Endothelial cell (in vitro differentiated cells): ENCODE results near the gene COX5A. TPM values are rescaled to one million over a fixed set of nuclear protein-coding genes. Genes with fewer than 3 reads are reported as not detected.

Experiments
- DNase-seq: peaks from one replicate; pipeline ENCODE4 v3.0.0; 2021; ENCODE audit warnings: low spot score
- H3K27ac Mint-ChIP-seq: one replicate; pipeline ENCODE4 v1.8.0; 2021; ENCODE audit warnings: mixed read lengths, inconsistent platforms; ENCODE audit not compliant: unreplicated experiment
- H3K27me3 Mint-ChIP-seq: one replicate; pipeline ENCODE4 v1.8.0; 2021; ENCODE audit warnings: mild to moderate bottlenecking, moderate library complexity, mixed read lengths, inconsistent platforms; ENCODE audit not compliant: unreplicated experiment
- H3K36me3 Mint-ChIP-seq: one replicate; pipeline ENCODE4 v1.8.0; 2021; ENCODE audit warnings: mild to moderate bottlenecking, low read depth, mixed read lengths, inconsistent platforms; ENCODE audit not compliant: unreplicated experiment
- H3K4me1 Mint-ChIP-seq: one replicate; pipeline ENCODE4 v1.8.0; 2021; ENCODE audit warnings: mild to moderate bottlenecking, mixed read lengths, inconsistent platforms; ENCODE audit not compliant: unreplicated experiment
- H3K4me3 Mint-ChIP-seq: one replicate; pipeline ENCODE4 v1.8.0; 2021; ENCODE audit warnings: mild to moderate bottlenecking, mixed read lengths, inconsistent platforms; ENCODE audit not compliant: unreplicated experiment
- H3K9me3 Mint-ChIP-seq: one replicate; pipeline ENCODE4 v1.8.0; 2021; ENCODE audit warnings: mixed read lengths, inconsistent platforms; ENCODE audit not compliant: unreplicated experiment
- total RNA-seq: library from RNA; stranded (reverse); fragmentation: NEBNext Ultra II Directional; extraction: Animal tissue kit (Norgen Biotek cat#: 25700); gene quantifications from one replicate; pipeline ENCODE4 v1.2.1, GENCODE V29; 2021; ENCODE audit not compliant: unreplicated experiment
- TF ChIP-seq, protein P1 (sequence below): fragments of 200-600 bp; sonication (generic); IDR thresholded peaks from one replicate; pipeline ENCODE4 v1.5.0; 2021; ENCODE audit warnings: antibody characterized with exemption; ENCODE audit not compliant: unreplicated experiment

COX5A gene
- total RNA-seq, 1 donor from 2014 or later = 182 TPM

- H3K27ac Mint-ChIP-seq = peak within 1 kb of the TSS; percentile 52
- H3K9me3 Mint-ChIP-seq = no peaks in the 10 kb centered on the region
These were observed 19.0 kb upstream of the COX5A start, which contains the start of gene RPP25 for GRCh38 chr15:74956648-74957475. RPP25 (minus strand) TSS chr15:74956772; CDS start chr15:74956583, 189 bp downstream.

GRCh38 chr15:74955796-74956647 is 18.1 kb upstream of the COX5A start:
- Mint-ChIP-seq H3K36me3 (no peaks in the 10 kb centered on the region), H3K9me3 (no peaks in the 10 kb centered on the region), H3K27ac (peak overlapping the region; percentile 42), H3K4me3 (peak overlapping the region; percentile 88), H3K27me3 (peaks cover 12% of the 10 kb centered on the region), H3K4me1 (peaks cover 33% of the 10 kb centered on the region)
- TF ChIP-seq, protein P1, sequence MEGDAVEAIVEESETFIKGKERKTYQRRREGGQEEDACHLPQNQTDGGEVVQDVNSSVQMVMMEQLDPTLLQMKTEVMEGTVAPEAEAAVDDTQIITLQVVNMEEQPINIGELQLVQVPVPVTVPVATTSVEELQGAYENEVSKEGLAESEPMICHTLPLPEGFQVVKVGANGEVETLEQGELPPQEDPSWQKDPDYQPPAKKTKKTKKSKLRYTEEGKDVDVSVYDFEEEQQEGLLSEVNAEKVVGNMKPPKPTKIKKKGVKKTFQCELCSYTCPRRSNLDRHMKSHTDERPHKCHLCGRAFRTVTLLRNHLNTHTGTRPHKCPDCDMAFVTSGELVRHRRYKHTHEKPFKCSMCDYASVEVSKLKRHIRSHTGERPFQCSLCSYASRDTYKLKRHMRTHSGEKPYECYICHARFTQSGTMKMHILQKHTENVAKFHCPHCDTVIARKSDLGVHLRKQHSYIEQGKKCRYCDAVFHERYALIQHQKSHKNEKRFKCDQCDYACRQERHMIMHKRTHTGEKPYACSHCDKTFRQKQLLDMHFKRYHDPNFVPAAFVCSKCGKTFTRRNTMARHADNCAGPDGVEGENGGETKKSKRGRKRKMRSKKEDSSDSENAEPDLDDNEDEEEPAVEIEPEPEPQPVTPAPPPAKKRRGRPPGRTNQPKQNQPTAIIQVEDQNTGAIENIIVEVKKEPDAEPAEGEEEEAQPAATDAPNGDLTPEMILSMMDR = peak; percentile 48
- peak; percentile 73 for DNase-seq

More at GRCh38 chr15:74956648-74957475, 19.0 kb upstream of the COX5A start, which contains the start of gene RPP25:
- TF ChIP-seq, protein P1 = no peak
- peak; percentile 75 for DNase-seq
- Mint-ChIP-seq H3K4me1 (peaks cover 38% of the 10 kb centered on the region), H3K36me3 (no peaks in the 10 kb centered on the region), H3K27me3 (peaks cover 12% of the 10 kb centered on the region), H3K4me3 (peak within 1 kb of the TSS; percentile 94)

- Mint-ChIP-seq H3K4me3 (peak overlapping the region; percentile 88), H3K27ac (no peak overlapping the region), H3K27me3 (peaks cover 12% of the 10 kb centered on the region), H3K36me3 (no peaks in the 10 kb centered on the region), H3K9me3 (no peaks in the 10 kb centered on the region), H3K4me1 (peaks cover 36% of the 10 kb centered on the region)
- no peak for DNase-seq
- TF ChIP-seq, protein P1 = no peak
These were observed 17.1 kb upstream of the COX5A start for GRCh38 chr15:74955017-74955416.

DNA sequence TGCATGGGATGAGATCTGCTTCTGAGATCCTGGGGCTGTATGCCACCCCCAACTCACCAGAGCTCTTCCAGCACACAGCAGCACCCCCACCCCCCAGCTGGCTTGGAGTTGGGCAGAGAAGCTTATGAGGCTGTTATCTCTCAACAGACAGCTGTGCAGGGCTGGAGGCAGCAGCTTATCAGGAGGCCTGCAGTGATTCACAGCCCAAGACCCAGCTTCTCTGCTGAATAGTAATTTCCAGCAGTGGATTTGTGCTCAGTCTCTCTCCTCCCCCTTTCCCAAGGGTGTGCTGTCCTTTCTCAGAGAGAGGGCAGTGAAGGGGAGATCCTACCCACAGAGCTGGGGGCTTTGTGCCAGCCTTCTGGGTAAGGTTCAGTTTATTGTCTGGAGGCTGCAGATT is 16.6 kb upstream of the COX5A start:
- TF ChIP-seq, protein P1 = no peak
- Mint-ChIP-seq H3K36me3 (no peaks in the 10 kb centered on the region), H3K4me1 (peaks cover 35% of the 10 kb centered on the region), H3K27me3 (peaks cover 12% of the 10 kb centered on the region), H3K27ac (no peak overlapping the region), H3K4me3 (peak overlapping the region; percentile 88), H3K9me3 (no peaks in the 10 kb centered on the region)
- peak; percentile 22 for DNase-seq
